GM12891 (cell line): ENCODE results near the gene SLC45A1. TPM values are rescaled to one million over a fixed set of nuclear protein-coding genes. Genes with fewer than 3 reads are reported as not detected.
"Not testable (repeated sequence)": the region's sequence is repeated elsewhere in the genome, so short reads cannot be mapped to it uniquely, and the experiment has no call there.

Source experiments
- DNase-seq: peaks from one replicate; pipeline ENCODE4 v3.0.0; 2011; ENCODE audit warnings: low spot score; ENCODE audit not compliant: insufficient read length
- FAIRE-seq: peaks from 2 replicates; lab custom pipeline; 2011; peaks lifted over from hg19 to GRCh38; lab: Jason Lieb, UNC
- PAX5 ChIP-seq: IDR thresholded peaks from 2 replicates; pipeline ENCODE4 v1.6.1; 2011; ENCODE audit warnings: low read length, moderate library complexity, mild to moderate bottlenecking; ENCODE audit not compliant: insufficient read depth, severe bottlenecking
- POLR2A ChIP-seq: IDR thresholded peaks from 2 replicates; pipeline ENCODE4 v1.6.1; 2011; ENCODE audit warnings: low read depth, low read length, control low read depth
- POLR2AphosphoS5 ChIP-seq: IDR thresholded peaks from 2 replicates; pipeline ENCODE4 v1.6.1; 2011; ENCODE audit warnings: low read depth, low read length, control low read depth
- POU2F2 ChIP-seq: IDR thresholded peaks from 2 replicates; pipeline ENCODE4 v1.6.1; 2011; ENCODE audit warnings: low read depth, mild to moderate bottlenecking, control low read depth, low read length, moderate library complexity
- SPI1 ChIP-seq: IDR thresholded peaks from 2 replicates; pipeline ENCODE4 v1.6.1; 2011; ENCODE audit warnings: low read depth, low read length, control low read depth
- TAF1 ChIP-seq: IDR thresholded peaks from 2 replicates; pipeline ENCODE4 v1.6.1; 2011; ENCODE audit warnings: low read depth, low read length, control low read depth
- polyA plus RNA-seq: library from polyadenylated mRNA; unstranded; fragments of >200 nt; gene quantifications from one replicate; pipeline ENCODE4 v1.2.1, GENCODE V29; 2012; ENCODE audit warnings: low read depth, missing spikeins, inconsistent platforms; ENCODE audit not compliant: missing spikeins

The SLC45A1 gene
- polyA plus RNA-seq = 0.08 TPM

DNA sequence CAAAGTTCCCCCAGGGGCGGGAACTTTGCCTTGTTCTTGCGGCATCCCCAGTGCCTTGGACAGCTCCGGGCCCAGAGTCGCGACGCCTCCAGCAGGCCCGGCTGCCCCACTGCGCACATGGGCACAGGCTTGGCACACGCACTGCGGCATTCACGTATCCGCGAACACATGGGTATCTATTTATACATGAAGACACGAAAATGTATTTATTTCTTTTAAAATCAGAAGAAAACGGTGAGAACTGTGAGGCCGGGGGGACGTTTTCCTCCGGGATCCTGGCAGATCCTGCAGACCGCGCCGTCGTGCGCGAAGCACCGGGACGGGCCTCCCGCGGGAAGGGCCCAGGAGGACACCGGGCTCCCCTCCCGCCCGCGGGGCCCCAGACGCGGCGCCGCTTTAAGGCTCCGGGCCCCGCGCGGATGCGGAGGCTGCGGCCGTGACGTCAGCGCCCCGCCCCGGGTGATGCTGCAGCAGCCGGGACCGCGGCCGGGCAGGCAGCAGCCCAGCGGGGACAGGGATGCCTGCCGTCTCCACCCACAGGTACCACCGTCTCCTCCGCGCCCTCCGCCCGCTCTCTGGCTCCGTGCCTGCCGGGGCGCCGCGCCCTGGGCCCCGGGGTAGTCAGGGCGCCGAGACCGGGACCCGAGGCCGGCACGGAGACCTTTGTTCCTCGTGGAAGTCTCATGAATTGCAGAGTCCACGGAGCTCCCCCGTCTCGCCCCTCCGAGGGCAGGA lies at the start of gene SLC45A1:
Gene SLC45A1, plus strand, starts transcription at position 468 of the 735 bp plus-strand sequence. CDS start 6,216 bp downstream, outside the sequence.
- FAIRE-seq = peak; percentile 57
- no peak for TF ChIP-seq SPI1
- TF ChIP-seq PAX5 = no peak
- no peak for TF ChIP-seq POU2F2
- no peak for TF ChIP-seq POLR2AphosphoS5
- TF ChIP-seq TAF1 = no peak
- no peak for TF ChIP-seq POLR2A
- DNase-seq = peak; percentile 84

DNA sequence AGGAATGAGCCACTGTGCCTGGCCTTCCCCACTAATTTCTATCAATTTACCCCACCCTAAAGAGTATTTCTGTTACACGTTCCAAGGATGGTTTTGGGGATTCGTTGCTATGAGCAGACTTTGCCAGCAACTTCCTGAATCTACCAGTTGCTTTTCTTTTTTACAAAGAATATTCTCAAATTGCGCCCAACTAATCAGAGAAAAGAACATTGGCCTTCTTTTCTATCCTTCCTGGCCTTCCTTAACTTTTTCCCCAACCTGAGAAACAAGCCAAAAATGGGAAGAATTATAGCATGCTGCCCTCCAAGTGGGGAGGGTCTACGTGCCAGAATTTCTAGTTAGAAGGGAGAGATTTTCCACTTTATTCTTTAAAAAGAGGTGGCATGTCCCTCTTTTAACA lies 44.9 kb upstream of the SLC45A1 start:
- DNase-seq (no peak), FAIRE-seq (no peak)
- TF ChIP-seq POU2F2 (no peak), TAF1 (no peak), POLR2A (no peak), SPI1 (no peak), PAX5 (no peak), POLR2AphosphoS5 (no peak)

DNA sequence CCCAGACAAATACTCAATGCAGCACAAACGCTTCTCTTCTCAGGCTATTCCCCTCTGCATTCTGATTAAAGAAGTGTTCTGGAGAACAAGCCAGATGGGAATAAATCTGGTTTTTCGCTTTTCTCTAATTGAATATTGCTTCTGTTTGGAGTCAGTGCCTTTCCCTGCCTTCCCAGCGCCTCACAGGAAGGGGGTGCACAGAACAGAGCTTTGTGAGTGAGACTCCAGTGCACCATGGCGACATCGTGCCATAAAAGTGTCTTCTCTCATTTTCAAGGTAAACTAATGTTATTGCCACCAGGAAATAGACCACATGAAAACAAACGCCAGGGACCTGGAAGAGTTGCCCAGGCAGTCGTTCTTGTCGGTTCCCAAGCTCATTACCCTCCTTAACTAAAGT lies 43.6 kb upstream of the SLC45A1 start:
- DNase-seq = no peak

DNA sequence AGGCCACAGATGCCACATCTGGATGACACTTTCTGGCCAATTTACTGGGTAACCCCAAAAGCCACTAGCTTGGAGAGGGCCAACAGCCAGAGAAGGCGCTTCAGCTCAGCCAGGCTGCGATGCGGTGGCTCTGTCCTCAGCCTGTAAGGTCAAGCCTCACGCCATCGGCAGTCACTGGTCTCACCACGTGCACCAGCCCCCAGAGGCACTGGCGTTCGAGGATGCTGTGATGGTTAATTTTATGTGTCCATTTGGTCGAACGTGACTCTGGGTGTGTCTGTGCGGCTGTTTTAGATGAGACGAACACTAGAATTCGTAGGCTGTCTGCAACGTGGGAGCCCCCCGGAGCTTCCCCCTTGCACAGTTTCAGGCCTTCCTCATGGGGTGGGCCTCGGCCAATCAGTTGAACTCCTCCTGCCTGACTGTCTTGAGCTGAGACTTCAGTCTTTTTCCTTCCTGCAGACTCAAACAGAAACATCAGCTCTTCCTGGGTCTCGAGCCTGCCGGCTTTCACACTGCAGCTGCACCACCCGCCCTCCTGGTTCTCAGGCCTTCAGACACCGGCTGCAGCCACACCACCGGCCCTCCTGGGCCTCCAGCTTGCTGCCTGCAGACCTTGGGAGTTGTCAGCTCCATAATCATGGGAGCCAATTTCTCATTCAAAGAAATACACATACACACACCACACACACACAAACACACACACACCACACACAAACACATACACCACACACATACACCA lies 41.6 kb upstream of the SLC45A1 start:
- FAIRE-seq = no peak

More for the DNA sequence above, 43.6 kb upstream of the SLC45A1 start:
- no peak for TF ChIP-seq PAX5
- no peak for TF ChIP-seq POLR2AphosphoS5
- no peak for TF ChIP-seq SPI1
- no peak for TF ChIP-seq TAF1
- no peak for TF ChIP-seq POLR2A
- no peak for TF ChIP-seq POU2F2
- no peak for FAIRE-seq

DNA sequence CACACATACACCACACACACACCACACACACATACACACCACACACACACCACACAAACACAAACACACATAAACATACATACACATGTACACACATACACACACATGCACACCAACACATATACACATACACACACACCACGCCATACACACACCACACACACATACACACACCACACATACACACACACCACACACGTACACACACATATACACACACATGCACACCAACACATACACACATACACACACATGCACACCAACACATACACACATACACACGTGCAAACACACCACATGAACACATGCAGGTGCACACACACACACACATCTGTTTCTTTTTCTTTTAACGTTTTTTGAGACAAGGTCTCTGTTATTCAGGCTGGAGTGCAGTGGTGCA lies 41.0 kb upstream of the SLC45A1 start:
- FAIRE-seq = peak; percentile 96
- TF ChIP-seq TAF1 = no peak
- TF ChIP-seq PAX5 = no peak
- no peak for TF ChIP-seq SPI1
- TF ChIP-seq POU2F2 = no peak
- TF ChIP-seq POLR2A = no peak
- TF ChIP-seq POLR2AphosphoS5 = no peak
- DNase-seq = no peak

More for the DNA sequence above, 41.6 kb upstream of the SLC45A1 start:
- TF ChIP-seq SPI1 (no peak), POLR2A (no peak), PAX5 (no peak), POU2F2 (no peak), POLR2AphosphoS5 (no peak), TAF1 (no peak)
- no peak for DNase-seq

DNA sequence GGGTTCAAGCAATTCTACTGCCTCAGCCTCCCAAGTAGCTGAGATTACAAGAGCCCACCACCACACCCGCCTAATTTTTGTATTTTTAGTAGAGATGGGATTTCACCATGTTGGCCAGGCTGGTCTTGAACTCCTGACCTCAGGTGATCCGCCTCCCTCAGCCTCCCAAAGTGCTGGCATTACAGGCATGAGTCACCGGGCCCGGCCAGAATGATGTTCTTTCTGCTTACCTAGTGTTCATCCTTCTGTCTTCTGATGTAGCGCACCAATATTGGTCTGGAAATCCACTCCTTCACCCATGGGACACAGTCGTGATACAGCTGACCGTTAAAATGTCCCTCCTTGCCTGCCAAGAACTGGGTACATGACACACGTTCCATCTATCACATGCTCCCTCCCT lies 39.2 kb upstream of the SLC45A1 start:
- FAIRE-seq, DNase-seq: not testable (repeated sequence)

DNA sequence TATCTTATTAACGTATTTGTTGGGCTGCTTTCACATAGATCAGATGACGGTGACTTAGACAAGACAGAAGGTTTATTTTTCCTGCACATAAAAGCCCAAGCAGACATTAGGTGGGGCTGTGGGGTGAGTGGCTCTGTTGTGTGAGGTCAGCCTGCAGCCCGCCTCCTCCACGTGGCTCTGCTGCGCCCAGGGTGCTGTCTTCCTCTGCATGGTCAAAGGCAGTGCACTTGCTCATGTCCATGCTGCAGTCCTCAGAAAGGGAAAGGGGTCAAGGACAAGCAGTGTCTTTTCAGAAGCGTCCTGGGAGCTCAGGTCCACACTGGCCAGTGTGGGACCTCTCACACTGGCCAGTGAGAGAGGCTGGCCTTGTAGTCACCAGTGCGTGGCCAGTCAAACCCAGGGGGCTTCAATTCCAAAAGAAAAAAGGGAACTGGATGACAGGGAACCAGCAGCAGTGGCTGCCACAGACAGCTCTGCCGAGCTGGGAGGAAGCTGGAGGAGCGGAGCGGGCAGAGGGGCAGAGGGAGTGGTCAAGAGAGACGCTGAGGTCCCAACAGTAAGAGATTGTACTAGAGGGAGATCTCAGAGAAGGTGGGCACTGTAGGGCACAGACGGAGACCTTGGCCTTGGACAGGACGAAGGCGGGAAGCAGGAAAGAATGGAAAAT lies 35.9 kb upstream of the SLC45A1 start:
- TF ChIP-seq TAF1 (no peak), PAX5 (no peak), SPI1 (no peak), POLR2AphosphoS5 (no peak), POLR2A (no peak), POU2F2 (no peak)
- FAIRE-seq (no peak), DNase-seq (no peak)

DNA sequence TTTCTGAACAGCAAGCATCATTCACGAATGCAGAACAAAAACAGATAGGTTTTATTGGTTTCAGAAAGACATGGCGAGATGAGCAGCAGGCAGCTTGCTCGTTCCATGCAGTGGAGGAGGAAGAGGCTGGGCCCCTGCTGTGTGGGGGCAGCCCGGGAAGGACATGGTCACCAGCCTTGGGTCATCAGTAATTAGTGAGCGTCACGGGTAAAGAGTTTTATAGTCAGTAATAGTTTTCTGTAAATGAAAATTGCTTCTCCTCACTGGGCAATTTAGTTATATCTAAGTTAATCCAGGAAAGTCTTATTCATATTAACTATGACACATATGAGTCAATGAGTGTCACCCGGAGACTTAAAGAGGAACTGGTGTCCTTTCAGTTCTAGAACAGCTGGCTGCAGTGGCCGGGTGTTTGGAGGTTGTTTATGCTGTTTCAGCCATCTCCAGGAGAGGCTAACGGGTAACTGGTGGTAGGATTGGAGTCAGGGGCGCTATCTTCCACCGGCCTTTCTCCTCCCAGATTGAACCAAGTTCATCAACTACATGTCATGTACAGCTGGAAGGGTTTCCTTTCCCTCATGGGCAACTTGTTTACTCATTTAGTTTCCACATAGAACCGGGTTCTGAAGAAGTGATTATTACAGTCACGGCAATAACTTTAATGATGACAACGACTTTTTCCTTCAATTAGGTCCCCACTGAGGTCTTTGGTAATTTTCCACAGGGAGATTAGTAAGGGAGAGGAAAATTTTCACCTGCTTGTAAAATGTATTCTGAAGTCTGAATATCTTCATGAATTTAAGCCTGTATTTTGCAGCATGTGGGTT lies 34.6 kb upstream of the SLC45A1 start:
- DNase-seq (peak; percentile 52), FAIRE-seq (peak; percentile 75)
- TF ChIP-seq SPI1 = peak; percentile 99
- TF ChIP-seq TAF1 = no peak
- TF ChIP-seq POLR2A = peak; percentile 65; the same call in 1 of the 2 replicates
- TF ChIP-seq PAX5 = no peak
- no peak for TF ChIP-seq POU2F2
- no peak for TF ChIP-seq POLR2AphosphoS5

DNA sequence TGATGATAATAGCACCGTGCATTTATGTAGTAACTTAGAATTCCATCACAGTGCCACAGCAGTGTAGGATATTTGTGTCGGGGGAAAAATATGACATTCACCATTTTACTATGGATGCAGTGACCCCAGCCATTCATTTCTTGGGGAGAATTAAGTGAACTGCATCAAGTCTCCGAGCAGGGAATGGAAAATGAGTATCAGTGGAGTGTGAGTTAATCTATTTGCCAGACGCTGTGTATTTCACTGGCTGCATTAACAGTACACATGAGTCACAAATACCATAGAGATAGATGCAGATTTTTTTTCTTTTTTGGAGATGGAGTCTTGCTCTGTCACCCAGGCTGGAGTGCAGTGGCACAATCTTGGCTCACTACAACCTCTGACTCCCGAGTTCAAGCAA lies 33.8 kb upstream of the SLC45A1 start:
- no peak for DNase-seq
- no peak for FAIRE-seq

More for the DNA sequence above, 33.8 kb upstream of the SLC45A1 start:
- TF ChIP-seq TAF1 (no peak), PAX5 (no peak), POLR2AphosphoS5 (no peak)
